Natural killer cell (primary cell): ENCODE data around the gene MIER3. TPM values are rescaled to one million over a fixed set of nuclear protein-coding genes. Genes with fewer than 3 reads are reported as not detected.

Experiments
- ATAC-seq, 3 donors: fragments of 150-1000 bp in 2 of 3; fragments of 200-7000 bp in 1 of 3; cut with Tn5 transposase; 1 replicate in 1 of 3; 2 replicates in 2 of 3; pipeline ENCODE4 v1.10.0; 2021; ENCODE audit warnings: mild to moderate bottlenecking in 2 of 3, moderate library complexity in 2 of 3
- DNase-seq, 2 donors: peaks; one replicate each; pipeline versions ENCODE4 v3.0.0 to v3.0.0-alpha.2; 2013 to 2021; ENCODE audit warnings: mixed read lengths in 1 of 2
- H3K27ac ChIP-seq: one replicate; pipeline ENCODE4 v1.5.1; 2013; ENCODE audit warnings: mild to moderate bottlenecking, low read length
- H3K27me3 ChIP-seq: one replicate; pipeline ENCODE4 v1.6.1; 2013; ENCODE audit warnings: low read length; ENCODE audit not compliant: control insufficient read depth, insufficient read depth
- H3K36me3 ChIP-seq: one replicate; pipeline ENCODE4 v1.6.1; 2013; ENCODE audit warnings: low read length; ENCODE audit not compliant: control insufficient read depth, insufficient read depth
- H3K4me1 ChIP-seq: one replicate; pipeline ENCODE4 v1.6.1; 2013; ENCODE audit warnings: low read length; ENCODE audit not compliant: control insufficient read depth, insufficient read depth
- H3K4me3 ChIP-seq: one replicate; pipeline ENCODE4 v1.5.1; 2013; ENCODE audit warnings: low read length
- H3K9me3 ChIP-seq: one replicate; pipeline ENCODE4 v1.6.1; 2013; ENCODE audit warnings: low read length; ENCODE audit not compliant: control insufficient read depth, insufficient read depth
- H3K27ac Mint-ChIP-seq, 2 donors: one replicate each; pipeline ENCODE4 v1.8.0; 2022; ENCODE audit warnings: mild to moderate bottlenecking in 2 of 2, mixed read lengths in 2 of 2, moderate library complexity in 1 of 2
- H3K27me3 Mint-ChIP-seq, 2 donors: one replicate each; pipeline ENCODE4 v1.8.0; 2022; ENCODE audit warnings: low read depth in 2 of 2, mixed read lengths in 2 of 2
- H3K36me3 Mint-ChIP-seq: one replicate; pipeline ENCODE4 v1.8.0; 2022; ENCODE audit warnings: mixed read lengths
- H3K4me1 Mint-ChIP-seq, 2 donors: one replicate each; pipeline ENCODE4 v1.8.0; 2022; ENCODE audit warnings: mixed read lengths in 2 of 2
- H3K4me3 Mint-ChIP-seq: one replicate; pipeline ENCODE4 v1.8.0; 2022; ENCODE audit warnings: mild to moderate bottlenecking, moderate library complexity, mixed read lengths
- H3K9me3 Mint-ChIP-seq, 2 donors: one replicate each; pipeline ENCODE4 v1.8.0; 2022; ENCODE audit warnings: mixed read lengths in 2 of 2
- WGBS: methylation state at CpG from one replicate; pipeline ENCODE4 v1.1.7; 2013; ENCODE audit warnings: missing lambda C conversion rate; ENCODE audit not compliant: insufficient coverage; 5-methylcytosine and 5-hydroxymethylcytosine counted together
- intact Hi-C: fragments of 100-400 bp; cut with micrococcal nuclease; formaldehyde crosslinking; loops from one replicate; pipeline ENCODE4 v1.14.2; 2022
- total RNA-seq, 4 donors: library from RNA; stranded (reverse); fragments of 120-200 nt in 1 of 4; gene quantifications; one replicate each; pipeline versions ENCODE4 v1.2.3 to v1.2.4, GENCODE V29; 2013 to 2022
- TF ChIP-seq, protein P1 (sequence below): fragments of 200-600 bp; IDR thresholded peaks from one replicate; pipeline ENCODE4 v1.8.0; 2022; ENCODE audit warnings: antibody characterized with exemption

Gene MIER3
- total RNA-seq, 3 donors from 2014 or later (not counting 1 experiment from before 2014, with no cell fraction given): 20.4 to 30.8 (median 29.0) TPM

DNA sequence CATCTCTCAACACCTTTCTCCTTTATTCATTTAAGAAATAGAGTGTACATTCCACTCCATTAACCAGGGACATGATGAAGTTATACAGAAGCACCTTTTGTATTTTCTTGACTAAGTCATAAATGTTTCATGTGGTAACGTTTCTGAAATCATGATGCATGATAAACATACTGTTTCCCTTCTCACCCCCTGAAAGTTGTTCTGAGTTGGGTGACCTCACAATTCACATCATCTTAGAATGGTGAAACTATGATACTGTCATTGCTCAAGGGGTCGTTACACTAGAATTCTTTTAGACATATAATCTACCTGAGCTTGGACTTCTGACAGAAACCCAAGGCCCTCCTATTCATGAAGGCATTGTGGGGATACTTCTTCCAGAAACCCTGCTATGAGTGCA is 37.8 kb upstream of the MIER3 start:
- Histone ChIP-seq H3K9me3 (no peaks in the 10 kb centered on the region), H3K4me3 (no peak overlapping the region), H3K4me1 (no peaks in the 10 kb centered on the region), H3K27ac (no peak overlapping the region), H3K36me3 (no peaks in the 10 kb centered on the region), H3K27me3 (peaks cover 4% of the 10 kb centered on the region)
- H3K27me3 Mint-ChIP-seq: peaks cover 11 to 29% of the 10 kb centered on the region in 2 donors
- ATAC-seq (no peak), DNase-seq (no peak)
- no peaks in the 10 kb centered on the region for H3K36me3 Mint-ChIP-seq
- H3K9me3 Mint-ChIP-seq: no peaks in the 10 kb centered on the region
- intact Hi-C loops: no loop called here
- H3K4me3 Mint-ChIP-seq: no peak overlapping the region
- WGBS: 58% methylated on average over 2 of the region's 2 CpGs
- no peak overlapping the region for H3K27ac Mint-ChIP-seq
- TF ChIP-seq, protein P1, sequence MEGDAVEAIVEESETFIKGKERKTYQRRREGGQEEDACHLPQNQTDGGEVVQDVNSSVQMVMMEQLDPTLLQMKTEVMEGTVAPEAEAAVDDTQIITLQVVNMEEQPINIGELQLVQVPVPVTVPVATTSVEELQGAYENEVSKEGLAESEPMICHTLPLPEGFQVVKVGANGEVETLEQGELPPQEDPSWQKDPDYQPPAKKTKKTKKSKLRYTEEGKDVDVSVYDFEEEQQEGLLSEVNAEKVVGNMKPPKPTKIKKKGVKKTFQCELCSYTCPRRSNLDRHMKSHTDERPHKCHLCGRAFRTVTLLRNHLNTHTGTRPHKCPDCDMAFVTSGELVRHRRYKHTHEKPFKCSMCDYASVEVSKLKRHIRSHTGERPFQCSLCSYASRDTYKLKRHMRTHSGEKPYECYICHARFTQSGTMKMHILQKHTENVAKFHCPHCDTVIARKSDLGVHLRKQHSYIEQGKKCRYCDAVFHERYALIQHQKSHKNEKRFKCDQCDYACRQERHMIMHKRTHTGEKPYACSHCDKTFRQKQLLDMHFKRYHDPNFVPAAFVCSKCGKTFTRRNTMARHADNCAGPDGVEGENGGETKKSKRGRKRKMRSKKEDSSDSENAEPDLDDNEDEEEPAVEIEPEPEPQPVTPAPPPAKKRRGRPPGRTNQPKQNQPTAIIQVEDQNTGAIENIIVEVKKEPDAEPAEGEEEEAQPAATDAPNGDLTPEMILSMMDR: no peak
- peaks cover under 1% of the 10 kb centered on the region in 2 donors for H3K4me1 Mint-ChIP-seq

DNA sequence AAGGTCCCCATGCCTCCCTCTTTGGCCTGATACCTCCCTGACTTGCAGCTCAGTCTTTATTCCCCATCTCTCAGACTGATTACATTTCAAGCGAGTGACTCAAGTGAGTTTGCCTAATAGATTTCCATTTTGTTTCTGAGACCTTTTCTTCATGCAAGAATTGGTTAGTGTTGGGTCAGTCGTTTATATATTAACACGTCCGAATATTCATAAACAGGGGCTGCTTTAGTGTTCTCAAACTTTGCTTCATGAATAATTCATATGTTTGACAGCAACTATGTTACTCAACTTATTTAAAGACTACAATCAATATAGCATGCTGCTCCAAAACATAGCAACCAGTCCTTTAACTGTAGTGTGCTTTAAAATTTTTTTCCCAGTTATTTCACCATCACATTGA is 36.6 kb upstream of the MIER3 start:
- Histone ChIP-seq H3K27me3 (peaks cover 2% of the 10 kb centered on the region), H3K36me3 (no peaks in the 10 kb centered on the region), H3K4me1 (peaks cover 6% of the 10 kb centered on the region), H3K9me3 (no peaks in the 10 kb centered on the region), H3K4me3 (no peak overlapping the region), H3K27ac (no peak overlapping the region)
- DNase-seq: no peak
- Mint-ChIP-seq H3K4me3 (no peak overlapping the region), H3K27ac (no peak overlapping the region), H3K9me3 (no peaks in the 10 kb centered on the region), H3K27me3 (peaks cover 8 to 21% of the 10 kb centered on the region in 2 donors), H3K36me3 (no peaks in the 10 kb centered on the region), H3K4me1 (peaks cover 8 to 11% of the 10 kb centered on the region in 2 donors)
- 100% methylated on average over 4 of the region's 4 CpGs for WGBS
- TF ChIP-seq, protein P1: no peak
- intact Hi-C loops: no loop called here
- no peak for ATAC-seq

DNA sequence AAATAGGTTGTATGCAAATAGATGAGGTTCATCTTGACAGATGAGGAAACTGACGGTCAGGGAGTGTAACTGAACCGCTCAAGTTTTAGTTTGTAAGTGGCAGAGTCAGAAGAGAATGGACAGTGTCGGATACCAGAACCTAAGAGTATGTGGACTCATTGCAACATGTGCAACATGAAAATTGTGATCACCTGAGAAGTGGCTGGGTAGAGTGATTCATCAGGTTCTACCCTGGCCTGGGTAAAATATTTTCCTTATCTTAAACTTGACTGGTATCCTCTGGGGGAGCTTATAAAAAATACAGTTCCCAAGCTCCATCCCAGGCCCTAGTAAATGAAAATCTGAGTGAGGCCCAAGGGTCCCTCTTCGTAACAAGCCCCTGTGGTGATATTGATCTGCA is 35.2 kb upstream of the MIER3 start:
- no peaks in the 10 kb centered on the region for H3K36me3 Mint-ChIP-seq
- no peaks in the 10 kb centered on the region for H3K9me3 ChIP-seq
- no peak overlapping the region for H3K27ac Mint-ChIP-seq
- no peak overlapping the region for H3K27ac ChIP-seq
- TF ChIP-seq, protein P1: no peak
- no peak overlapping the region for H3K4me3 Mint-ChIP-seq
- H3K9me3 Mint-ChIP-seq: no peaks in the 10 kb centered on the region
- peaks cover 8 to 11% of the 10 kb centered on the region in 2 donors for H3K4me1 Mint-ChIP-seq
- H3K4me3 ChIP-seq: no peak overlapping the region
- H3K27me3 Mint-ChIP-seq: peaks cover 3 to 23% of the 10 kb centered on the region in 2 donors
- H3K4me1 ChIP-seq: peaks cover 6% of the 10 kb centered on the region
- H3K36me3 ChIP-seq: no peaks in the 10 kb centered on the region
- intact Hi-C loops: no loop called here
- peaks cover 2% of the 10 kb centered on the region for H3K27me3 ChIP-seq
- DNase-seq (no peak), ATAC-seq (no peak)
- WGBS: 90% methylated on average over 3 of the region's 4 CpGs

DNA sequence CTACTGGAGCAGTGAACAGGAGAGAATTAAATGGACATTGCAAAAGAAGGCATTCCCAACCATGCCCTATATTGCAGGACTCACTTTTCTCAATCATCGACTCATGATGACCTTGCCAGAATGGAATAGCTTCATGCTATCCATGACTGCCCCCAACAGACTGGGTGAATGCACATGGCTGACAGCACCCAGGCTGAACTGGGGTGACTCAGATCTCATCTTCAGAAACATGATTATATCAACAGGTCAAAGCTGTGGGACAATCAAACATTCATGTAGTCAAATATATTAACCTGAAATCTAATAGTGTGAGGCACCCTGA is 34.7 kb upstream of the MIER3 start:
- Mint-ChIP-seq H3K9me3 (no peaks in the 10 kb centered on the region), H3K27me3 (peaks cover 5 to 25% of the 10 kb centered on the region in 2 donors), H3K36me3 (no peaks in the 10 kb centered on the region), H3K4me1 (peaks cover 8 to 11% of the 10 kb centered on the region in 2 donors), H3K27ac (no peak overlapping the region), H3K4me3 (no peak overlapping the region)
- H3K4me1 ChIP-seq: peaks cover 6% of the 10 kb centered on the region
- no peak overlapping the region for H3K27ac ChIP-seq
- H3K9me3 ChIP-seq: no peaks in the 10 kb centered on the region
- TF ChIP-seq, protein P1: no peak
- no peak for ATAC-seq
- DNase-seq: no peak
- no peaks in the 10 kb centered on the region for H3K36me3 ChIP-seq
- 69% methylated on average over 1 of the region's 1 CpG for WGBS
- no peak overlapping the region for H3K4me3 ChIP-seq
- H3K27me3 ChIP-seq: peaks cover 2% of the 10 kb centered on the region
- intact Hi-C loops: no loop called here
